HG03280 (cell line): Measurements from ENCODE around the gene SLC17A9.

Experiments
- ATAC-seq: cut with Tn5 transposase; IDR thresholded peaks from one replicate; pipeline ENCODE4 v1.9.1; 2021; ENCODE audit warnings: mild to moderate bottlenecking, moderate library complexity; ENCODE audit not compliant: unreplicated experiment

Gene SLC17A9

GRCh38 chr20:62967149-62967501, 14.6 kb downstream of the SLC17A9 start:
- ATAC-seq = no peak

- ATAC-seq = no peak
These were observed 15.3 kb downstream of the SLC17A9 start for GRCh38 chr20:62967628-62968351.

GRCh38 chr20:62968378-62969178, 16.1 kb downstream of the SLC17A9 start:
- ATAC-seq = no peak

GRCh38 chr20:62969179-62969760, 16.8 kb downstream of the SLC17A9 start:
- ATAC-seq = no peak

GRCh38 chr20:62969939-62970306, 17.4 kb downstream of the SLC17A9 start:
- ATAC-seq = no peak

DNA sequence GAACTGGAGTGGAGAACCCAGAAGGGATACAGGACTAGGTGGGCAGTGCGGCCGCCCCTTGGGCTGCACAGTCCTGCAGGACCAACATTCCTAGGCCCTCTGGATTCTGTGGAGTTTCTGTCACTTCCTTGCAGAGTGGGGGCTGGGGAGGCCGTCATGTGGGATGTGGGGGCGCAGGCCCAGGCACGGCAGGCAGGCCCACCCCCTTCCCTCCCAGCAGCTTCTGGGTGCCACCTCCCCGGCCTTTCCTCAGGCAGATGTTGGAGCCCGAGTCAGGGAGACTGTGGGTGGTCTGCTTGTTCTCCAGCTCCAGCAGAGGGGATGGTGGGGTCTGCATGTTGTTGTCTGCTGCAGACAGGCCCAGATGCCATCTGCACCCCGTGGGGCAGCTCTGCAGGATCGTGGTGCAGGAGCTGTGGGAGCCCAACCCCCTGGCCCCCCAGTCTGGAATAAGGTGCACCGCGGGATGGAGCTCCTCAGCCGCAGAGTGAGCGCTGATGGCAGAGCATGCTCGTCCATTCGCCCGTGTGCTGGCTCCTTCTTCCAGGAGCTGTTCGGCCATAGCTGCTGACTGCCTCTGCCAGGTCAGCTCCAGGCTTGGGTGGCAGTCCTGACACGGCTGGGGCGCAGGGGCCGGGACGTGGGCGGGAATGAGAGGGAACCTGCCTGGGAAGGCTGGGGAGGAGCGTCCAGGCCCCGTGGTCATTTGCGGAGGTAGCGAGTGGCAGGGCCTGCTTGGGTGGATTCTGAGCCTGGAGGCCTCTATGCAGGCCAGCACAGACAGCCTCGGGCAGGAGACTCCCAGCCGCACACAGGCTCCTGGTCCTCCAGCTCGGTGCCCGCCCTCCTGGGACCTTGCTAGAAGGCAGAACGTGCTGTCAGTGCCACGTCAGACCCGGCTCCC, 18.1 kb downstream of the SLC17A9 start:
- ATAC-seq = no peak

- no peak for ATAC-seq
These were observed 18.9 kb downstream of the SLC17A9 start for GRCh38 chr20:62971211-62971949.

DNA sequence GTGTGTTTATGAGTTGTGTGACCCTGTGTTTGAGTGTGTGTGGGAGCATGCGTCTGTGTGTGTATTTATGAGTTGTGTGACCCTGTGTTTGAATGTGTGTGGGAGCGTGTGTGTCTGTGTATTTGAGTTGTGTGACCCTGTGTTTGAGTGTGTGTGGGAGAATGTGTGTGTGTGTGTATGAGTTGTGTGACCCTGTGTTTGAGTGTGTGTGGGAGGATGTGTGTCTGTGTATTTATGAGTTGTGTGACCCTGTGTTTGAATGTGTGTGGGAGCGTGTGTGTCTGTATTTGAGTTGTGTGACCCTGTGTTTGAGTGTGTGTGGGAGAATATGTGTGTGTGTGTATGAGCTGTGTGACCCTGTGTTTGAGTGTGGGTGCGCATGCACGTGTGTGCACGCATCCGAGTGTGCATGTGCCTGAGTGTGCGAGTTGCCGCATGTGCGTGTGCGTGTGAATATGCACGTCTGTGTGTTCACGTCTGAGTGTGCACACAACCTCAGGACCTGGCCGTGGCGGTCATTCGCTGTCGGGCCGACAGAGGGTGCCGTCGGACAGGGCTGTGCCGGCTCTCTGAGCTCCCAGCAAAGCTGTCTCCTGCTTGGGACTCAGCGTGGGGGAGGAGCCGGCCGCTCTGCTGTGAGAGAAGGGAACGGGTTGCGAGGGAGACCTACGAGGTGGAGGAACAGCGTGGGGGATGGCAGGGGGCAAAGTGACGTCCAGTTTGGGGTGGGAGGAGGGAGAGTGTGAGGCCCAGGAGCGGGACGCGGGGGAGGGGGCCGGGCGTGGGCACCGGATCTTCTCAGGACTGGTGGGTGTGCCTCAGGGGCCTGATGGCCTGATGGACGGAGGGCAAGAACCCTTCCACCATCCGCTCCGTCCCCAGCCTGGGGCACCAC, 19.7 kb downstream of the SLC17A9 start:
- ATAC-seq = peak; percentile 67

GRCh38 chr20:62972845-62973745, 20.6 kb downstream of the SLC17A9 start:
- ATAC-seq = no peak

GRCh38 chr20:62975251-62975760, 22.8 kb downstream of the SLC17A9 start:
- ATAC-seq = no peak

- ATAC-seq = no peak
These were observed 23.5 kb downstream of the SLC17A9 start for GRCh38 chr20:62975812-62976508.

- ATAC-seq = no peak
These were observed 24.4 kb downstream of the SLC17A9 start for GRCh38 chr20:62976886-62977285.

DNA sequence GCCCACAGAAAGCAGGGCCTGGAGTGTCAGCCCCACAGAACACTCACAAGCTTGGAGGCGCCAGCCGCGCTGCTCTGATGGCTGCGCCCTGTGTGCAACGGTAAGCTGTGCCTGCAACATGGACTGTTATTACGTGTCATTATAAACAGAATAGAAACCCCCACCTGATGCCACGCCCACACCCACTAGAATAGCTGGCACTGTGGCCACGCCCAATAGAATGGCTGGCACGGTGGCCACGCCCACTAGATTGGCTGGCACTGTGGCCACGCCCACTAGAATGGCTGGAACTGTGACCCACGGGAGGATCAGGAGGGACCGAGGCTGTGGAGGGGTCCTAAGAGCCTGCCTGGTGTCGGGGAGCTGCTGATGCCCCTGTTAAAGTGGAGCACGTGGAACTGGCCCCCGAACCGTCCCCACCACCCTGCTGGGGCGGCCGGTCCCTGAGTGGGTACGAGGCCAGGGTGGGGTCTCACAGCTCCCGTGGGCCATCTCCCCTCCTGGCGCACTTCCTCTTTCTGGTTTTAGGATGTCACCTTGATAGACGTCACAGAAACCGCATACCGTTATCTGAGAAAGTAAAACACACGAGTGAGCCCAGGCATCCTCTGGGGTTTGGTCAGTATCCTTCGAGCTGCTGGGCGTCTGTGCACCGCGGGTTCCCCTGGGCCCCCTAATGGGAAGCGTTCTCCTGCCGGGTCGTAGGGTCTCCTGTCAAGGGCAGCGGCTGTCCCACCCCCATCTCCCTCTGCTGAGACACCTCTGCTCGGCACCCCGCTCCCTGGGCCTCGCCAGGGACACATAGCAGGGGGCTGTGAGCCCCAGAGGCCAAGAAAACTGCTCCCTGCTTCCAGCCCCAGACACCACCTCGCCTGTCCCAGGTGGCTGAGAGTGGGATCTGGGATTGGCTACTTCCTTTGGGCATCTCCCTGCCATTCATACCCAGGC, 25.4 kb downstream of the SLC17A9 start:
- ATAC-seq = peak; percentile 58

DNA sequence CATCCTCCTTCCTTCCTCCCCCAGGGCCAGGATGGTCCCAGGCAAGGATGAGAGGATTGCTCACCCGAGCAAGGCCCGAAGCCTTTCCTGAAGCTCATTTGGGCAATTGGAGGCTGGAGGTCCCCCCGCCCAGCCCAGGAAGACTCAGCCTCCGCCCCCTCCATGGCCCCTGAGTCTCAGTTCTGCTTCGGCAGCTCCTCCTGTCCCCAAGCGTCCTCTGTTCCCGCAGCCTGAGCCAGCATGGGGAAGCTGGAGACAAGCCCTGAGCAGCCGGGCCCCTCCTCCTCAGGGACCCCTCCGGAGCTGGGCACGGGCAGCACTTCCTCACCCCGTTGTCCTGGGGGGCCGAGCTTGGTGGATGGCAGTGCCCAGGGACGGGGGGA, 26.0 kb downstream of the SLC17A9 start:
- ATAC-seq = no peak

GRCh38 chr20:62979310-62979709, 26.8 kb downstream of the SLC17A9 start:
- ATAC-seq = no peak

GRCh38 chr20:62979876-62980373, 27.4 kb downstream of the SLC17A9 start:
- no peak for ATAC-seq
